Activated CD4-positive, alpha-beta T cell treated with anti-CD3 and anti-CD28 coated beads, Interleukin-10, Interleukin-2, amounts not matched to agents 100 ng/mL and 50 ng/mL, durations not matched to agents 16 hours and 8 hours (primary cell): Measurements from ENCODE around the gene MPZL2.

Experiments used
- DNase-seq: peaks from one replicate; pipeline ENCODE4 v3.0.0-alpha.2; 2020

Gene MPZL2

GRCh38 chr11:118217575-118217974 is 46.5 kb downstream of the MPZL2 start:
- DNase-seq: peak; percentile 84

DNA sequence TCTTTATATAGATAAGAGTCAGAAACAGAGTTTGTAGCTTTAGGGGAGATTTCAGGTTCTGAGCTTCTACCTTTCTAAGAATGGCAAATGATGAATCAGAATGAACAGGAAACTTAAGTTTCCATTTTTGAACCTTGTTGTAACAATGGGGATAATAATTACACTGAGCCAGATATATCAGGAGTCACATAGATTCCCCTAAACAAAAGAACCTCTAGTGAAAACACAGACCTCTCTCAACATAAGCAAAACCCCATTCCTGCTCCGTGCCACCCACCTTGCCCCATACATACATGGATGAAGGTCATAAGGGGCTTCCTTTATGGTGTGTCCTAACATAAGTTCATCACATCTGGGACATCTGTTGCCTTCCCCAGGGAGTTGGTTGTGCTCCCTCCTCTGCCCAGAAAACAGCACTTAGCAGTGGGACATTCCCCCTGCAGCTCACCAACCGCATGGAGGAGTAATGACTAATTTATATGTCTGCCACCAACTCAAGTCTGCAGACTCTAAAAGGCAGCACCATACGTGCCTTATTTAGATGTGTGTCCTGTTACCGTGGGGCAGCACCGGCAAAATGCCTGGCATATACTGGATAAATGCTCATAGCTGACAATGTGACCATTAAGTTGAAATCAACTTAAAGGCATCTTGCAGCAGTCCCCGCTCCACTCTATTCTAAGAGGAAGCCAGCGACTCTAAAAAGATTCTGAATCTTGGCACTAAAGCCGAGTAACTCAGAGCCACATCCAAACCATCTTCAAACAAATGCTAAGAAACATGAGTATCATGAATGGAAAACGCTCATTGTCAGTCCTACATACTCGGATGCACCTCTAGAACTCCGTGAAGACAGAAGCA is 47.2 kb downstream of the MPZL2 start:
- DNase-seq: peak; percentile 84

GRCh38 chr11:118215765-118216164 is 48.3 kb downstream of the MPZL2 start:
- DNase-seq: no peak

- peak; percentile 70 for DNase-seq
These were observed 48.8 kb downstream of the MPZL2 start for GRCh38 chr11:118215262-118215661.

- DNase-seq: no peak
These were observed 49.7 kb downstream of the MPZL2 start for GRCh38 chr11:118214210-118214914.

DNA sequence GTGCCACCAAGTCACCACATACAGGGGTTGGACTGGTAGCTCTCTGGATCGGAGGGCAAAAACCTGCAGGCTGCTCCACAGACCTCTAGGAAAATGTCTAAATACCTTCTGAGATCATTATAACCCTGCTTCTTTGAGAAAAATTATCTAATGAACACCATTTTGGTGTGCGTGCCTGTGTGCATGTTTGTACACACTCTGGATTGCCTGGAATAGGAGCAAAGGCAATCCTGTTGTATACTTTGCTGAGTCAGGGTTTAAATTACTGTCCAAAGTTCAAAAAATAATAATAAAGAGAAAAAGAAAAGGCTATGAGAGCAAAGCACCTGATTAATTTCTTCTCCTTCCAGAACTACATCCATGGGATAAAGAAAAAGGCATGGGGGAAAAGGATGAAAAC is 50.3 kb downstream of the MPZL2 start:
- DNase-seq: no peak

- DNase-seq: no peak
These were observed 50.9 kb downstream of the MPZL2 start for GRCh38 chr11:118213201-118213600.

GRCh38 chr11:118212781-118213191 is 51.3 kb downstream of the MPZL2 start:
- no peak for DNase-seq

- no peak for DNase-seq
These were observed 51.9 kb downstream of the MPZL2 start for GRCh38 chr11:118212131-118212725.

DNA sequence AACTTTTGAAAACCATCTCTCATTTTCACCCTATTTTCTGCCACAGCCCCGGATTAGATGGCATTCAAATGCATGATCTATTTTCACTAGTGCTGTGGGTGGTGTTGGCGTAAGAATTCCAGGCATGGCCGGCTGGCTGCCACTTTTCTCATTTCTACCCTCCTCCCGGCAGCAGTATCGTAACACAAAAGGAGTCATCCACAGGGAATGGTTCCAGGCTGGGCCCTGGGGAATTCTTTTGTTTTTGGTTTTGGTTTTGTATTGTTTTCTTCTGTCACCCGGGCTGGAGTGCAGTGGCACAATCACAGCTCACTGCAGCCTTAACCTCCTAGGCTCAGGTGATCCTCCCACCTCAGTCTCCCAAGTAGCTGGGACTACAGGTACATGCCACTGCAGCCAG is 53.1 kb downstream of the MPZL2 start:
- no peak for DNase-seq

- DNase-seq: no peak
These were observed 53.8 kb downstream of the MPZL2 start for GRCh38 chr11:118210323-118210722.

DNA sequence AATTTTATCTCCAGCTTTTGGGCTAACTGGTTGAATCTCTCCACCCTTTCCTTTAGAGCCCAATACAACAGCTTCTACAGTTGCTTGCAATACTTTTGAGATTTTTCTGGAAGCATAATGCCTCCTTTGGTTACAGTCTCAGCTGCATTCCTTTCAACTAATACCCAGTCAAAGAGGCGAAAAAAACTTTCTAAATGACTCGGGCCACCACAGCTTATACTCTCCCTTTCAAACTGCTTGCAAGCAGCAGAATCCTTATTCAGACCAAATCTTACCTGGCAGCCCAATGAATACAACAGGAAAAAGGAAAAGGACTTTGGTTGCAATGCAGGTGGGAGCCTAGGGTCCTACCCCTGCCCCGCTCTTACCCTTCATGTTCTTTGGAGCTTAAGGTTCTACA is 55.1 kb downstream of the MPZL2 start:
- peak; percentile 63 for DNase-seq

DNA sequence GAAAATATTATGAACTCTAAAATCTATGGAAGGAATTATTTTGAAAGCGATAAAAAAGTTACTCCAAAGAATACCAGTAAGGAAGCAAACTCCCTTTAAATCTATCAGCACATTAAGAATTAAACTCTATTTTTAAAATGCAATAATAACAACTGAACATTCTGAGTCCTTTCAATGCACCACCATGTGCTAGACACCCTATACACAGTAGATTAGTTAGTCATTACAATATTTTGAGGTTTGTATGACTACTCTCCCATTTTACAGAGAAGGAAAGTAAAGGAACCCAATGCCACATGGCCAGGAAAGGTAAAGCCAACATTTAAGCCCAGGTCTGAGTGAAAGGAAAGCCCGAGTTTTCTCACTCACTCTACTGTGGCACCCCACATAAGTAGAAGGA is 57.0 kb downstream of the MPZL2 start:
- DNase-seq: peak; percentile 67

DNA sequence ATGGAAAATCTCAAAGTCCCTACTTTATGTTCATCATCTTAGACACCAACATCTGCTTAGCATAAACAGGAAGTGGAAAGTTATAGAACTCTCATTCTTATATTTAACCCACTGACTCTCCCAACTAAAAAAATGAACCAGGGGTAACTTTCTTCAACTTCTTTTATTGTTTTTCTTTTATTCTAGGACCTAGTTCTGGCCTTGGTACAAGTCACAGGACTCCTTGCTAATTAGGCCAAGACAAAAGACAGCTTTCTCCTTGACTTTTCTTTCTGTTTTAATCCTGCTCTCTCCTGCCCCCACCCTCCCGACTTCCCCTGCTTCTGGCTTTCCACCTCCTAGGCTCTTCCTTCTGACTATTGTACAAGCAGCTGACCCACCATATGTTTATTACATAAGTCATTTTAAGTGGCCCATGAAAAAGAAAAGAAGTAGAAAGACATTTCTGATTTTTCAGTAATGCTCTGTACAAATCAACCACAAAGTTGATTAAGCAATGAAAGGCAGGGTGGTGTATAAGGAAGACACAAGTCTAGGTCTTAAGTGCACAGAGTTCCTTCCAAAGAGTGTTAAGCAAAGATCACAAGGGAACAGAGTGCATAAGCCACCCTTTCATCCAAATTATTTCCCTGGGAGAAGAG is 57.6 kb downstream of the MPZL2 start:
- DNase-seq: no peak

GRCh38 chr11:118205606-118206378 is 58.3 kb downstream of the MPZL2 start:
- no peak for DNase-seq
